NCI-H1092 (cell line): Measurements from ENCODE around the gene TNNT3.

Experiments used
- DNase-seq: peaks from one replicate; lab custom pipeline; 2025; lab: John Stamatoyannopoulos, UW

Gene TNNT3

GRCh38 chr11:1923201-1923956, 3.9 kb downstream of the TNNT3 start:
- DNase-seq: no peak

GRCh38 chr11:1924181-1924580, 4.7 kb downstream of the TNNT3 start:
- DNase-seq: no peak

GRCh38 chr11:1924646-1925372, 5.3 kb downstream of the TNNT3 start:
- no peak for DNase-seq

GRCh38 chr11:1925373-1926155, 6.1 kb downstream of the TNNT3 start:
- no peak for DNase-seq

GRCh38 chr11:1926156-1927025, 6.9 kb downstream of the TNNT3 start:
- no peak for DNase-seq

GRCh38 chr11:1927026-1927847, 7.7 kb downstream of the TNNT3 start:
- DNase-seq: no peak

GRCh38 chr11:1927848-1928469, 8.5 kb downstream of the TNNT3 start:
- DNase-seq: no peak

GRCh38 chr11:1928470-1928890, 9.0 kb downstream of the TNNT3 start:
- DNase-seq: no peak

- DNase-seq: no peak
Measured at GRCh38 chr11:1928891-1929541, 9.5 kb downstream of the TNNT3 start.

GRCh38 chr11:1929621-1930461, 10.3 kb downstream of the TNNT3 start:
- DNase-seq: no peak

GRCh38 chr11:1930462-1930830, 10.9 kb downstream of the TNNT3 start:
- no peak for DNase-seq

- no peak for DNase-seq
Measured at GRCh38 chr11:1931341-1932104, 12.0 kb downstream of the TNNT3 start.

GRCh38 chr11:1932105-1932480, 12.6 kb downstream of the TNNT3 start:
- no peak for DNase-seq

- no peak for DNase-seq
Measured at GRCh38 chr11:1932681-1933080, 13.2 kb downstream of the TNNT3 start.

GRCh38 chr11:1933416-1934334, 14.2 kb downstream of the TNNT3 start:
- no peak for DNase-seq

GRCh38 chr11:1934335-1935155, 15.0 kb downstream of the TNNT3 start:
- DNase-seq: no peak
